HepG2 (cell line): Measurements from ENCODE around the gene PSMB8. TPM values are rescaled to one million over a fixed set of nuclear protein-coding genes. Genes with fewer than 3 reads are reported as not detected.

Experiments
- AFF4 ChIP-seq: sonication (generic); formaldehyde crosslinking; IDR thresholded peaks from 2 replicates; pipeline ENCODE4 v1.4.0; 2020; ENCODE audit warnings: missing genetic modification reagents
- CEBPB ChIP-seq: IDR thresholded peaks from 2 replicates; pipeline ENCODE4 v1.6.1; 2011; ENCODE audit warnings: low read depth, low read length, improper control_type of control experiment, borderline replicate concordance
- CHCHD3 ChIP-seq: sonication (generic); formaldehyde crosslinking; IDR thresholded peaks from 2 replicates; pipeline ENCODE4 v1.8.0; 2022; ENCODE audit warnings: mild to moderate bottlenecking, missing genetic modification reagents, moderate library complexity
- EZH2 ChIP-seq: conservative IDR thresholded peaks from 2 replicates; pipeline ENCODE4 v1.6.1; 2012; ENCODE audit warnings: mild to moderate bottlenecking, low read depth, low read length, moderate library complexity
- FIP1L1 ChIP-seq: fragments of 200-400 bp; formaldehyde crosslinking; IDR thresholded peaks from 2 replicates; pipeline ENCODE4 v1.6.1; 2018; ENCODE audit warnings: low read depth, mild to moderate bottlenecking, low read length, moderate library complexity, borderline replicate concordance; ENCODE audit not compliant: insufficient read depth
- FOSL1 ChIP-seq: sonication (generic); formaldehyde crosslinking; IDR thresholded peaks from 2 replicates; pipeline ENCODE4 v1.9.0; 2021; ENCODE audit warnings: missing genetic modification reagents, borderline replicate concordance
- HMG20B ChIP-seq: conservative IDR thresholded peaks from 2 replicates; pipeline ENCODE4 v1.6.1; 2016; ENCODE audit warnings: missing genetic modification reagents, missing compliant biosample characterization
- HMGA1 ChIP-seq: sonication (generic); formaldehyde crosslinking; conservative IDR thresholded peaks from 2 replicates; pipeline ENCODE4 v1.4.0; 2020; ENCODE audit warnings: missing genetic modification reagents
- PAXIP1 ChIP-seq: sonication (generic); formaldehyde crosslinking; conservative IDR thresholded peaks from 2 replicates; pipeline ENCODE4 v1.4.0; 2020; ENCODE audit warnings: mild to moderate bottlenecking, missing genetic modification reagents, moderate library complexity
- SNAPC2 ChIP-seq: sonication (generic); formaldehyde crosslinking; IDR thresholded peaks from 2 replicates; pipeline ENCODE4 v1.8.1; 2022; ENCODE audit warnings: mild to moderate bottlenecking, missing genetic modification reagents
- SRSF1 ChIP-seq: fragments of 200-400 bp; formaldehyde crosslinking; optimal IDR thresholded peaks from 2 replicates; pipeline ENCODE3; 2017; ENCODE audit warnings: mild to moderate bottlenecking, low read depth, low read length, moderate library complexity
- SSRP1 ChIP-seq: IDR thresholded peaks from 2 replicates; pipeline ENCODE4 v1.6.1; 2016; ENCODE audit warnings: control low read depth
- TSC22D2 ChIP-seq: sonication (generic); formaldehyde crosslinking; IDR thresholded peaks from 2 replicates; pipeline ENCODE4 v1.5.1; 2020; ENCODE audit warnings: missing genetic modification reagents, mild to moderate bottlenecking, borderline replicate concordance
- ZBTB42 ChIP-seq: sonication (generic); formaldehyde crosslinking; IDR thresholded peaks from 2 replicates; pipeline ENCODE4 v1.5.0; 2020; ENCODE audit warnings: mild to moderate bottlenecking, missing genetic modification reagents
- ZNF282 ChIP-seq: fragments of 450-650 bp; IDR thresholded peaks from 2 replicates; pipeline ENCODE4 v1.6.1; 2018; ENCODE audit not compliant: partially characterized antibody
- ZNF3 ChIP-seq: IDR thresholded peaks from 2 replicates; pipeline ENCODE4 v1.7.0; 2017; ENCODE audit warnings: inconsistent platforms
- ZNF362 ChIP-seq: sonication (generic); formaldehyde crosslinking; IDR thresholded peaks from 2 replicates; pipeline ENCODE4 v1.4.0; 2020; ENCODE audit warnings: missing genetic modification reagents, mild to moderate bottlenecking, borderline replicate concordance
- ZNF430 ChIP-seq: sonication (generic); formaldehyde crosslinking; IDR thresholded peaks from 2 replicates; pipeline ENCODE4 v1.9.0; 2021; ENCODE audit warnings: mild to moderate bottlenecking, missing genetic modification reagents
- ZNF468 ChIP-seq: sonication (generic); formaldehyde crosslinking; IDR thresholded peaks from 2 replicates; pipeline ENCODE4 v1.8.0; 2022; ENCODE audit warnings: mild to moderate bottlenecking, moderate library complexity, missing genetic modification reagents
- ZNF512 ChIP-seq: sonication (generic); formaldehyde crosslinking; IDR thresholded peaks from 2 replicates; pipeline ENCODE4 v1.4.0; 2020; ENCODE audit warnings: mild to moderate bottlenecking, missing genetic modification reagents
- polyA plus RNA-seq, 8 experiments: library from polyadenylated mRNA; depleted of rRNA in 3 of 8; stranded (reverse) in 7 of 8; unstranded in 1 of 8; fragments of >200 nt; fragmentation: Illumina TruSeq in 4 of 8; extraction: Trizol in 4 of 8; gene quantifications; 2 replicates each; pipeline versions ENCODE4 v1.2.1 to v1.2.3, GENCODE V29; 2011 to 2016; ENCODE audit warnings: low read depth in 4 of 8, missing spikeins in 1 of 8, mixed read lengths in 1 of 8; ENCODE audit not compliant: insufficient read depth in 1 of 8
- total RNA-seq, 5 experiments: library from RNA; depleted of rRNA; stranded (reverse); fragments of >200 nt; fragmentation: Illumina TruSeq; extraction: Trizol; gene quantifications; 2 replicates each; pipeline ENCODE4 v1.2.3, GENCODE V29; 2016; ENCODE audit warnings: low read depth in 1 of 5

The PSMB8 gene
- total and polyA plus RNA-seq, 2 of the 13 experiments (the other 11 are each of a cell fraction or from before 2014, with no cell fraction given), result 30.7 to 64.7 TPM

GRCh38 chr6:32838114-32838958 is 5.5 kb downstream of the PSMB8 start, which contains the start of gene TAP2 (continued):
- TF ChIP-seq PAXIP1 (CRISPR knock-in tag) (no peak), ZNF512 (CRISPR knock-in tag) (no peak), HMGA1 (CRISPR knock-in tag) (no peak), ZNF3 (no peak), AFF4 (CRISPR knock-in tag) (no peak), SSRP1 (CRISPR knock-in tag) (no peak), SRSF1 (no peak), ZNF282 (no peak), ZNF430 (CRISPR knock-in tag) (peak; percentile 90), HMG20B (peak; percentile 68; the same call in 1 of the 2 replicates), ZNF468 (CRISPR knock-in tag) (no peak), SNAPC2 (CRISPR knock-in tag) (no peak), ZNF362 (peak; percentile 44; the same call in 1 of the 2 replicates), TSC22D2 (CRISPR knock-in tag) (no peak), CHCHD3 (CRISPR knock-in tag) (no peak), EZH2 (no peak), ZBTB42 (no peak), CEBPB (no peak), FIP1L1 (no peak), FOSL1 (CRISPR knock-in tag) (no peak)
